Fibroblast of upper back skin (primary cell): ENCODE measurements around the gene TMEM186.
"Not testable (repeated sequence)": the region's sequence is repeated elsewhere in the genome, so short reads cannot be mapped to it uniquely, and the experiment has no call there.

ENCODE experiments used
- DNase-seq: peaks from one replicate; pipeline ENCODE4 v3.0.0-alpha.2; 2013

The TMEM186 gene, protein sequence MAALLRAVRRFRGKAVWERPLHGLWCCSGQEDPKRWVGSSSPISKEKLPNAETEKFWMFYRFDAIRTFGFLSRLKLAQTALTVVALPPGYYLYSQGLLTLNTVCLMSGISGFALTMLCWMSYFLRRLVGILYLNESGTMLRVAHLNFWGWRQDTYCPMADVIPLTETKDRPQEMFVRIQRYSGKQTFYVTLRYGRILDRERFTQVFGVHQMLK

GRCh38 chr16:8797364-8798173 is at the start of gene TMEM186, which contains the start of gene PMM2:
TSS of gene TMEM186 (minus strand) at chr16:8797639. CDS start at chr16:8797614, 25 bp downstream.
TSS of gene PMM2 (plus strand) at chr16:8797839. CDS start at chr16:8797883, 44 bp downstream.
- peak; percentile 96 for DNase-seq

DNA sequence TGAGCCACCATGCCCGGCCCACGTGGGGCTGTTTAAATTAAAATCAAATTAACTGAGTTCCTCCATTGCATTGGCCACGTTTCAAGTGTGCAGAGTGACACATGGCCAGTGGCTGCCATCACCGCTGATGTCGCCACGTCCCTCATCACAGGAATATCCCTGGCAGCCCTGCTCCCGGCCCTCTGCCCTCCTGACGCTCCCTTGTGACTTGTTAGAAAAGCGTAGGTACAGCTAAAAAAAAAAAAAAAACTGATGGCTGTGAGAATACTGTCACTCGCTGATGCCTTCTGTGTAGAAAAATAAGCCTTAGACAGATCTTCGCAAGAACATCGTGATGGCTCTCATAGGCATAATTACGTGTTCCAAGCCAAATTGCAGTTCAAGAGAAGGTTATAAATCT is 49.7 kb upstream of the TMEM186 start:
- no peak for DNase-seq

GRCh38 chr16:8846401-8846932 is 49.0 kb upstream of the TMEM186 start:
- DNase-seq: no peak

DNA sequence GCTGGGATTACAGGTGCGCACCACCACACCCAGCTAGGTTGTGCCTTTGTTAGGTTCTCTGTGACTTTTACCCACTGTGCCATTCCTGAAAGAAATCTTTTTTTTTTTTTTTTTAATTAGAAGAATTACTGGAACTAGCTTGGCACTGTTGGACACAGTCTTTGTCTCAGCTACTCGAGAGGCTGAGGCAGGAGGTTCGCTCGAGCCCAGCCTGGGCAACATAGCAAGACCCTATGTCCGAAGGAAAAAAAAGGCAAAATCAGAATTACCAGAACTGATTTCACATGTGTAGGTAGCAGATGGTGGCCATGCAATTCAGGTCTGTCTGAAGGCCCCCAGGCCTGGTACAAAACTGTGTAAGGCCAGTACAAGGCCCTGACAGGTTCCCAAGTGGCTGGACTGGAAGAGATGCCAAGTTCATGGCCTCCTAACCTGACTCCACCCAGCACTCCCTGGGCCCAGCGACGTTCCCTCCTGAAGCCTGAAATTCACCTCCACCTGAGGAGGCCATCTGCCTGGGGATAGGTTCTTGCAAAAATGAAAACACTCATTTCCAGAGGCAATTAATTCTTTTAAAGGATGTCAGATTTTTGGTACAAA is 48.4 kb upstream of the TMEM186 start:
- DNase-seq: no peak

- not testable (repeated sequence) for DNase-seq
Measured at GRCh38 chr16:8843296-8843695, 45.9 kb upstream of the TMEM186 start.

- not testable (repeated sequence) for DNase-seq
Measured at GRCh38 chr16:8842016-8842415, 44.6 kb upstream of the TMEM186 start.

DNA sequence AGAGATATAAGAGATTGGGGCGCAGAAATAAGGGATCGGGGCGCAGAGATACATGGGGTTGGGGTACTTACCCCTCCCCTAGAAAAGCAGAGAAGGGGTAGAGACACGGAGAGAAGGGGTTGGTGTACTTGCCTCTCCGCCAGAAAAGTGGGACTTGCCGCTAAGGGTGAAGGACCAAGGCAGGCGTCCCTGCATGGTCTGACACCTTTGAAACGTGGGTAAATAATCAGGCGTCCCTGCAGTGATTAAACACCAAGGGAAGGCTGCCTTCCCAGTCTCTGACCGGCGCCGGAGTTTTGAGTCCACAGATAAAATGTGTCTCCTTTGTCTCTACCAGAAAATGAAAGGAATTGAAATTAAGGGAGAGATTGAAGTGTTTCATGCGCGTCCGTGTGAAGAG is 40.2 kb upstream of the TMEM186 start:
- DNase-seq: not testable (repeated sequence)

DNA sequence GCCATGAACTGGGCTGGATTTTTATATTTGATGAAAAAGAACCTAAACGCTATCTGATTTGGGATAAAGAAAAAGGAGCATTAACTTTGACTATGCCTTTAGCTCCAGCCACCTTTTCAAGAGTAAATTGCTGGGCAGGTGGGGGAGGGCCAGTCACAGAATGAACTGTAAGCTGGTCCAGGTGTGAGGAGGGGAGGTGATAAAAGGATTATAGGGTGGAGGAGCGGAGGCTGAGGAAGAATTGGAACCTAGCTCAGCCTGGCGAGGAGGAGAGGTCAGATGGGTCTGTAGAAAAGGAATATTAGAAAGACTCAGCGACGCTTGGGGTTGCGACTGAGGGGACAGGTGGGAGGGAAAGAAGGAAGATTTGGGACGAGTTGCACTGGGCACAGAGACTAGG is 39.4 kb upstream of the TMEM186 start:
- DNase-seq: not testable (repeated sequence)

DNA sequence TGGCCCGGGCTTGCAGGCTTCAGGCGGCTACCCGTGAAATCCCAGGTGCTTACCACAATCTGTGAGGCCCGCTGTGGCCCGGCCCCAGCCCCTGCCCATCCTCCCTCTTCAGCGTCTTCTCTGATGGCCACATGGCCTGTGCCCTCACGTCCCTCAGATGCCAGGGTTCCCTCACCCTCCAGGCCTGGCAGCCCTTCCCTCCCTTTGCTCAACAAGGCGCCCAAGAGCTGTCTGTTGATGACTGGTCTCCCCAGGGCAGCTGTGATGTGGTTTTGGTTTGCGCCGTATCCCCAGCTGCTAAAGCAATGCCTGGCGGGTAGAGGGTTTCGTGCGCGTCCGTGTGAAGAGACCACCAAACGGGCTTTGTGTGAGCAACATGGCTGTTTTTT is 35.3 kb upstream of the TMEM186 start:
- no peak for DNase-seq

GRCh38 chr16:8831871-8832716 is 34.7 kb upstream of the TMEM186 start:
- no peak for DNase-seq

DNA sequence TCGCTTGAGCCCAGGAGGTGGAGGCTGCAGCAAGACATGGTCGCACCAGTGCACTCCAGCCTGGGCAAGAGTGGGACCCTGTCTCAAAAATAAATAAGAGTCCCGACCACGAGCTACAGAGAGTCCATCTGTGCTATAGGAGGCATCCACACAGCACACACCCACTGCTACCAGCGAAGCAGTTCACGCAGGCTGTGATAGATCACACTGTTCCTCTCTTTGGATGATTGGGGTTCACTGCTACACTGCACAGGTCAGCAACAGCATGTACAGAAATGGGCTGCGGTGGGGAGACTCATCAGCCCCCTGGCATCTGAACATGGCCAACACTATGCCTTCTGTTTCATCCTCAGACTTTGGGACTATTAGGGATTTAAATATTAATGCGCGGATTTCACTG is 34.0 kb upstream of the TMEM186 start:
- no peak for DNase-seq

DNA sequence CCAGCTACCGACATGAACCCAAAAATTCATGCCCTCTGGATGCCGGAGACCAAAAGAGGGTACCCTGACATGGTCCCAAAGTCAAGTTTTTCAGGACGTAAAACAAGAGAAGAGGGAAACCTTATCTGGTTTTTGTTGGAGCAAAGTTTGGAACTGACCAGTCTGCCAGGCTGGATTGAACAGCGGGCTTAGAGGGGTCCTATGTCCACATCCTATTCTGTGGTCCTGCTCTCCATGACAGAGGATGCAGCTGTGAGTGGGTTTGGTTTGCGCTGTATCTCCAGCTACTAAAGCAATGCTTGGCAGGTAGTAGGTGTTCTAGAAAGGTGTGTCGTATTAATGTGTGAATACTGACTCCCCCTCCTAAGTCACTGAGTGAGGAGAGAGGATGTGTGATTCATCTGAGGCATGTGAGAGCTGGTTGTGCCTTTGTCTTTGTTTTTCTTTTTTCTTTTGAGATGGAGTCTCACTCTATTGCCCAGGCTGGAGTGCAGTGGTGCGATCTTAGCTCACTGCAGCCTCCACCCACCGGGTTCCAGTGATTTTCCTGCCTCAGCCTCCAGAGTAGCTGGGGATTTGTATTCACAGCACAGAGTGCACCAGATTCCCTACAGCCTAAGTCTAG is 31.2 kb upstream of the TMEM186 start:
- no peak for DNase-seq

DNA sequence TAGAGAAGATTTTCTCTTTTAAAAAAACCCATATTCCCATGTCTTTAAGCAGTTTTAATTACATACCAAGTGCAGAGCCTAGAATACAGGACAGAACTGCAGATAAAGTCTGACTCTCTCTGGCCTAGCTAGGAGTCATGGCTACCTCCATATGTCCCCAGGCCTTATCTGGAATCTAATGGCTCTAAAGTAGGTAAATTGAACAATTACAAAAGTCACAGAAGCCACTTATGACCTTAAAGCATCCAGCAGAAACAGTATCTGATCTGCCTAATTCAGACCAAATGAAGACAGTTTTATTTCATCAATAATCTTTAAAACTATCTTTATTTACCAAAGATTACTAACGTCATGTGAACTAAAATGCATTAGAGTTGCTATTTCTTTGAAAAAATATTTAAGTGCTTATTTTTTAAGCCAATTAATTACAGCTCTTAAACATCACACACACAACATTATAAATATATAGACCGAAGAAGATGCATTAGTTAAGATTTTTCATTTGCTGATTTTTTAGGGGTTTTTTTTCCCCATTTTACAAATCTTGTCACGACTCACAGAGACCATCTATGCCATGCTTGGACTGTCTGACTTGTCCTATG is 28.9 kb upstream of the TMEM186 start:
- DNase-seq: no peak

DNA sequence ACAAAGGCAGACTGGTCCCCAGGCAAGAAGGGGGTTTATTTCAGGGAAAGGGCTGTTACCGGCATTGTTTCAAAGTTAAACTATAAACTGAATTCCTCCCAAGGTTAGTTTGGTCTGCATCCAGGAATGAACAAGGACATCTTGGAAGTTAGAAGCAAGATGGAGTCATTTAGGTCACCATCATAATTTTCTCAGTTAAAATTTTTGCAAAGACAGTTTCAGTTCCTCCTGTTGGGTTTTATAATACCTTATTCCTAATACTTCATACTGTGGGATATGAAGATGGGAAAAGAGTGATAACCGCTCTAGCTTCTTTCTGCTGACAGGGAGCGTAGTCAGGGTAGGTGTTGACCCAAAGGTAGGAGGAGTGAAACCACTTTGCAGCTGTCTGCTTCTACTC is 25.0 kb upstream of the TMEM186 start:
- no peak for DNase-seq

DNA sequence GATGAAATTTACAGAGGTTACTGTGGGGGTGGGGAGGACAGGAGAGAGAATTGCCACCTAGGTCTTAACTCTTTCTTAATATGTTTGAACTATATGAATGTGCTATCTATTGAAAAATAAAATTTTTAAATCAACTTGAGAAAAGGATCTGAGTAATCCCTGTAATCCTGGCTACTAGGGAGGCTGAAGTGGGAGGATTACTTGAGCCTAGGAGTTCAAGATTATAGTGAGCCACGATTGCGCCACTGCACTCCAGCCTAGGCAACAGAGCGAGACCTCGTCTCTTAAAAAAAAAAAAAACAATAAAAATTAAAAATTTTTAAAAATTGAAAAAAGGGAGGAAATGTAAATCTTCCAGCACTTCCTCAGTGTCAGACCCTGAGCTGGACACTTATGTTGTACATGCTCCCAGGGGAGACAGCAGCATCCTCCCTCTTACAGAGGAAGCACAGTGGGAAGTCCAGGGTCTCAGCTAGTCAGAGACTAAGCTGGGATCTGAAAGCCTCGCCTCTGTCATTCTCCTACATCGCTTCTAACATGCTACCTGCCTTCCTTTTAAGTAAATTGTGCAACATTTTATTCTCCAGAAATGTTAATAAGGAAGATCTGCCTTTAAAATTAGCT is 22.1 kb upstream of the TMEM186 start:
- DNase-seq: no peak

DNA sequence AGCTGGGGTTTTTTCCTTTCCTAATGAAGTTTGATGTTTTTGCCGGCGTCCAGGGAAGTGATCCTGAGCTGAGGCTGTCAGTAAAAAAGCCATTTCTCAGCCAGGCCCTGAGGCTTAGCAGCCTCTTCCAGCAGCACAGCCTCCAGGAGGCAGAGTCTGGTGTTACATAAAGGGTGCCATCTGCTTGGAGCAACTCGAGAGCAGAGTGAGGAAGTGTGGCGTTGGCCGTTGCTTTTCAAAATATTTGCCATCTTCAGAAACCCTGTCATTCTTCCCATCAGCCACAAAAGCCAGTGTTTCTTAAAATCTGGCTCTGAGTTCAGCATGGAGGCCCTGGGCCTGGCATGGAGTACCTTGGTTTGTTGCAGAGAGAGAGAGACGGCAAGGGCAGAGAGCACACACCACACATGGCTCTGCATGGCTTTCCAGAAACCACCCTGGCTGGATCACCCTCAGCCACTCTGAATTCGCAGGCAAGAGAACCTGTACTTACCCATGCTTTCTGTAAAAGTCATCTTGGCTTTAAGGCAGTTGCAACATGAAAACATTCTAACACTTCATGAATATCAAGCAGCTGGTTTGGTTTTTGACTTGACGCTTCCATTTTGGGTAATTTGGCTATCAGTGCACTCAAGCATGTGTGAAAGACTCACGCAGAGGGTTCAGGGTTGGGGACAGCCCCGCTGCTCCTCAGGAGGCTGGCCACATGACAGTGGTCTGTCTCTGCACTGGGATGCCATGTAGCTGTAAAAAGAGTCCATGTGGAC is 21.2 kb upstream of the TMEM186 start:
- no peak for DNase-seq

GRCh38 chr16:8816967-8817655 is 19.7 kb upstream of the TMEM186 start:
- DNase-seq: no peak

DNA sequence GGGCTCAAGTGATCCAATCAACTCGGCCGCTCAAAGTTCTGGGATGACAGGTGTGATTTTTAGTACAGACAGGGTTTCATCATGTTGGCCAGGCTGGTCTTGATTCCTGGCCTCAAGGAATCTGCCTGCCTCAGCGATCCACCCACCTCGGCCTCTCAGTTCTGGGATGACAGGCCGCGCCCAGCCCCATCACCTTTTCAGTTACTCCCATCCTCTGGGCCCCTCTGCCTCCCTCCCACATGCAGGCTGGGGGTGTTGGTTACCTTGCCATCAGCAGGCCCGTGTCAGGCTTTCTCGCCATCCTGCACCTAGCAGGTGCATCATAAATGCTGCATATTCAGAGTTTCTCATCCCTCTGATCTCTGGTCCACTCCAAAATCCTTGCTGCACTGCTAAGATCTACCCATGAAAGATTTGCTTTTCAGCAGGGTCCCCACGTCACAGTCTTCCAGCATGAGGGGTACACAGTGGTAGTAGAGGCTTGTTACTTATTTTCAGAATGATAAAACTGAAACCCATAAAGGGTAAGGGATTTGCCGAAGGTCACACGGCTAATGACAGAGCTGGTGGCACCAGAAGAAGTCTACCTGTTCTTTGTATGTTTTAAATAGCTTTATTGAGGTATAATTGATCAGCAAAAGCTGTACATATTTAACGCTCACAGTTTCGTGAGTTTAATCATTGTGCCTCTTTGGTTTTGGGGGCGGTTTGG is 16.8 kb upstream of the TMEM186 start:
- DNase-seq: no peak

DNA sequence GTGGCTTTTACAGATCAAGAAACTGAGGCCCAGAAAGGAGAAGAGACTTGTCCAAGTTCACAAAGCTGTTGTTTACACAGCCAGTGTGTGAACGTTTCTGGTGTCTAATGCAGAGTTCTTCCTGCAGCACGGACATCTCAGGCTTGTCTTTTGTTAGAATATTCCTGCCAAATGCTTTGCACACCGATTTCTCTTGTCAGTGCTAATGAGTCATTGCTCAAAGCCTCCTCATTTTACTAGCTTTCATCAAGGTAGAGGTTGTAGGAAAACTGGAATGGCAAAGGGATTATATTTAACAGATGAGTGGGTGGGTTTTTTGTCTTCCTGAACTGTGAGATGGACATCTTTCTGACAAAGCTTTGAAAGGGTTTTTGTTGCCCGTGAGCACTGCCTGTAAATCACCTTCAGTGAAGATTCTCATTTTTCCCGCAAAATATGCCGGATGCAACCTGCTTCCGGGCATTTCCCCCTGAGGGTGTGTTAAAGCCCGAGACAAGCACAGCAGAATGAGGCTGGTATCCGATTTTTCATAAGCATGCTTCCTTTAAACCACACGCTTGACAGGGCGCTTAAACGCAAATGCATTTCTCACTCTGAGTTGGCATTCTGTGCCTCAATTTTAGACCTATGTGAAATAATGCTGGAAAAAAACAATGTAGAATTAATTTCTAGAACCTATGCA is 14.9 kb upstream of the TMEM186 start:
- no peak for DNase-seq
